Measurements from ENCODE around the gene SLC7A4.
A peak's percentile ranks its signal among the peaks of the same experiment; 100 is the strongest.

Gene SLC7A4

DNA sequence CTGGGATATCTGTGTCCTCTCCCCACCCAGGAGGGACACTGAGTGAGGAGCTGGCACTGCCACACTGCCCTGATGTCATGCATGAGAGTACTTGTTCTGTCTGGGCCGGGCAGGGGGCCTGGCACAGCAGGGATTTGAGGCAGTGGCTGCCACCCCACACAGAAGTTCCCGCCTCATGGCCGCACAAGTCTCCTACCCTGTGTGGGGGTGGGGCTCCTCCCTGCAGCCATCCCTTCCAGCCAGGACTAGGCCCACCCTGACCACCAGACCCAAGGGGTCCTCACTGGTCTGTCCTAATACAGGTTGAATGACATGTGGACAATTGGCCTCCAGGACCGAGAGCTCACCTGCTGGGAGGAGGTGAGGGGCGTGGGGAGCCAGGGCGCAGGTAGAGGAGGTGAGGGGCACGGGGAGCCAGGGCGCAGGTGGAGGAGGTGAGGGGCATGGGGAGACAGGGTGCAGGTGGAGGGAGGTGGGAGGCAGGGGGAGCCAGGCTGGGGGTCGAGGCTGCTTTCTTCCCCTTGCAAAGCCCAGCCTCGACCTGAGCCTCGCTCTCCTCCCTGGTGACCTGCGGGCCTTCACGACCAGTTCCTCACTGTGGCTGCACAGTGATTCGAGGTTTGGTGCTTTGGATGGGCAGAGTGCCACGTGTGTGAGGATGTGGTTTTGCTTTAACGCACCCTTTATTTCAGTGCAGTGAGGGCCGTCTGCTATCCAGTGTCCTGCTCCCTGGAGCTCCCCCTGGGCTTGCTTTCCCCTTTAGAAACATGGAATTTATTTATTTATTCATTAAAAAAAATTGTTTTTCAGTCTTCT, 42.8 kb downstream of the SLC7A4 start:
- H3K4me3 ChIP-seq (ENCODE audit: low read depth, low read length) = no peak overlapping the region

GRCh38 chr22:20988573-20989322, 43.6 kb downstream of the SLC7A4 start:
- H3K4me3 ChIP-seq (ENCODE audit: low read depth, low read length) = no peak overlapping the region

DNA sequence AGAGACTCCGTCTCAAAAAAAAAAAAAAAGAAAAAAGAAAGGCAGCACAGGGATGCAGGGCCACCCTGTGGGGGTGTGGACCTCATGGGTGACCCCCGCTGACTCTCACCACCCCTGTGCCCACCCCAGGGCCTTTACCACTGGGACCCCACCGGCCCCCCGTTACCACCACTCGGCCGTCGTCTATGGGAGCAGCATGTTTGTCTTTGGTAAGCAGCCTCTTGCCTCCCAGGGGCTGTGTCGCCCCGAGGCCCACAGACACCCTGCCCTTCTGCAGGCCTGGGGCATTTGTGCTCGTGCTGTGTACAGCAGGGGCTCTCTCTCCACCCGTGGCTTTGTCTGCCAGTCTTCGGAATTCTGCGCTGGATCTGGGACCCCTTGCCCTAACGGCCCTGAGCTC, 45.0 kb downstream of the SLC7A4 start:
- no peak overlapping the region for H3K4me3 ChIP-seq (ENCODE audit: low read depth, low read length)

GRCh38 chr22:20986365-20986764, 46.0 kb downstream of the SLC7A4 start:
- H3K4me3 ChIP-seq (ENCODE audit: low read depth, low read length) = no peak overlapping the region

DNA sequence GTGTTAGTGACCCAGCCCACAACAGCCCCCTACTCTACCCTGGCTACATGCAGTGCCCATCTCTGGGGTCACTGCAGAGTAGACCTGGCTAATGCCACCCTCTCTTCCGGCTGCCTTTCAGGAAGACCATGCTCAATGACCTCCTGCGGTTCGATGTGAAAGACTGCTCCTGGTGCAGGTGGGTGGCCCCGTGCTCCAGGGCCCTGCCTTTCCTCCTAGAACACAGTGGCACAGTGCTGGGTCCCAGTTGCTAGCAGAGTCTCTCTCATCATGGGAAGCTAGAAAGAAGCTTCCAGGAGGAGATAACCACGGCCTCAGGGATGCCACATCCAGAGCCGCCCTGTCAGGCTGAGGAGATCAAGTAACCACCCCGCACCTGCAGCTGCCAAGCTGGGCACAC, 46.6 kb downstream of the SLC7A4 start:
- H3K4me3 ChIP-seq (ENCODE audit: low read depth, low read length) = no peak overlapping the region

DNA sequence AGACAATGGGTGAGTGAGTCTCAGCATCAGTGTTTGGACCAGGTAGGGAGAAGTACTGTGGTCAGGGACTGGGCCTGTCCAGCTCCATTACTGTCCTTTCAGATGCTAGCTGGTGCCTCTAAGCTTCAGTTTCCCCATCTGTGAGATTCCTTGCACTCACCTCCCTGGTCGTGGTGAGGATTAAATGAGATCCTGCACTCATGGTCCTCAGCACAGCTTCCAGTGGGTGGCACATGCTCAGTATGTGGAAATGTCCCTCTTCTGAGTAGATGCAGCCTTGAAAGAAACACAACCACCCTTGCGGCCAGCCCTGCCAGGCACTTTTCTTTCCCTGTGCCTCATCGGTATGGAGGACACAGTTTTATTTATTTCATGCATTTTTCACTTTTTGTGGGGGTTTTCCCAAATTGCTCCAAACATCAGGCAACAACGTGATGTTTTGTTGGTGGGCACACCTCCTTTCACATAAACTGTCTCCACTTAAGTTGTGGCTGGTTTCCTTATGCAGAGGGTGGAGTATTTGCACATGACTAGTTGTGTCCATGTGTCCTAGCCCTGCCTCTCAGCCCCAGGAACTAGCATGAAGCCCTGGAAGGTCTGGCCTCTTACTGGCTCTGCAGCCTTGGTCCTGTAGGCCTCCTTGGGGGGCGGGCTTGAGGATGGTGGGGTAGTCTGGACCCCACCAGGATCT, 49.1 kb downstream of the SLC7A4 start:
- no peak overlapping the region for H3K4me3 ChIP-seq (ENCODE audit: low read depth, low read length)

- peak overlapping the region; percentile 85 for H3K4me3 ChIP-seq (ENCODE audit: low read depth, low read length)
These were observed 49.8 kb downstream of the SLC7A4 start for GRCh38 chr22:20982563-20982882.

DNA sequence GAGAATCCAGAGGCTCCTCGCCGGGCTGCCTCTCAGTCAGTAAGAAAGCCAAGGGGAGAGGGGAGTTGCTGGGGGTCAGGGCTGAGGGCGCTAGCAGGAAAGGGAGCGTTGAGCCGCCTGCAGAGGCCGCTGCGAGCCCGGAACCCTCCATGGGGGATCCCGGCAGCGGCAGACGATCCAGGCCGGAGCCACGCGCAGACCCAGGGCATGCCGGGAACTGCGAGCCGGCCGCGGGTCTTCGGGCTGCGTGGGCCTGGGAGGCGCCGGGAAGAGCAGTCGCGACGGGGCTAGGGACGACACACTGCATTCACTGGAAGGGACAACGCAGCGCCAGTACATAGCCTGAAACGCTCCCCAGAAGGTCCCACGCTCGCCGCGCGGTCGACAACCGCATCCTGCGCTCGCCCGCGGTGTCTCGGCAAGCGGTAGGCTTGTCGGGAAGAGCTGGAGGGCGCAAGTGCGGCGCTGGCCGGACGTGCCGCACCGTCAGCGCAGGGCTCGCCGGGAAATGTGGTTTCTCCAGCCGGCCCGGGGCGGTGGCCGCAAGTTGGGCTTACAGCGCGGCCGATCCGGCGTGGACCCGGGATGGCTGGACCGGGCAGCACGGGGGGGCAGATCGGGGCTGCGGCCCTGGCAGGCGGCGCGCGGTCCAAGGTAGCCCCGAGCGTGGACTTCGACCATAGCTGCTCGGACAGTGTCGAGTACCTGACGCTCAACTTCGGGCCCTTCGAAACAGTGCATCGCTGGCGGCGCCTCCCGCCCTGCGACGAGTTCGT, 50.4 kb downstream of the SLC7A4 start, which contains the start of gene LZTR1:
TSS of gene LZTR1 (plus strand) at position 511 of the 776 bp plus-strand sequence. CDS start at position 586, 75 bp downstream.
- H3K4me3 ChIP-seq (ENCODE audit: low read depth, low read length) = peak within 1 kb of the TSS; percentile 85

DNA sequence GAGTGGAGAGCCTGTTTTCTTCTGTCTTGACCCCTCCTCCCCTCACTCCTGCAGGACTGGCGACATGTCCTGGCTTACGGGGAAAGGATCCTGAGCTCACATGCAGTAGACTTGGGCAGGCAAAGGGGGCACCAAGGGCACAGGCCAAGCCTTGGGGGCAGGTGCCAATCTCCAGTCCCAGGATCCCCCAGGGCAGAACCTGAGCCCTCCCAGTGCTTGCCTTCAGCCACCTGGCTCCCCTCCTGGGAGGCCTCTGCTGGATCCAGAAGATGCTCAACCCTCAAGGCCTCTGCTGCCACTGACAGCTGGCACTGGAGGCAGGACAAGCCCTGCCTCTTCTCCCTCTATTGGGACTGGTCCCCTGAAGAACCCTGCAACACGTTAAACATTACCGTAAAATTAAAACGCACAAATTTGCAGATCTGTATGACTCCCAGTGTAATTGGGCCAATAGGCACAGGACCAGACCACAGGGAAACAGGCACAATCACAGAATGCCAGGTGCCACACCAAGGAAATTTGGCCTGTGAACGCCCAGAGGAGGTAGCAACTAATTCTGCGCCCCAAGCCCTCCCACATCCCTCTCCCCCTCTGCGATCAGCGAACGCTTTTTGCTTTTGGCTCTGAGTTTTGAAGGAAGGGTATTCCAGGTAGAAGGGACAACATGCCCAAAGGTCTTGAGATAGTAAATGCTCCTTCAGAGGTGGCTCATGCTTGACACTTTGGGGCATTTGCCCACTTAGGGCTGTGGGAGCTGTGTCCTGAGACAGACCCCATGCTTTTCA, 51.2 kb downstream of the SLC7A4 start:
- H3K4me3 ChIP-seq (ENCODE audit: low read depth, low read length) = peak overlapping the region; percentile 85

- no peak overlapping the region for H3K4me3 ChIP-seq (ENCODE audit: low read depth, low read length)
These were observed 51.8 kb downstream of the SLC7A4 start for GRCh38 chr22:20980523-20980922.

DNA sequence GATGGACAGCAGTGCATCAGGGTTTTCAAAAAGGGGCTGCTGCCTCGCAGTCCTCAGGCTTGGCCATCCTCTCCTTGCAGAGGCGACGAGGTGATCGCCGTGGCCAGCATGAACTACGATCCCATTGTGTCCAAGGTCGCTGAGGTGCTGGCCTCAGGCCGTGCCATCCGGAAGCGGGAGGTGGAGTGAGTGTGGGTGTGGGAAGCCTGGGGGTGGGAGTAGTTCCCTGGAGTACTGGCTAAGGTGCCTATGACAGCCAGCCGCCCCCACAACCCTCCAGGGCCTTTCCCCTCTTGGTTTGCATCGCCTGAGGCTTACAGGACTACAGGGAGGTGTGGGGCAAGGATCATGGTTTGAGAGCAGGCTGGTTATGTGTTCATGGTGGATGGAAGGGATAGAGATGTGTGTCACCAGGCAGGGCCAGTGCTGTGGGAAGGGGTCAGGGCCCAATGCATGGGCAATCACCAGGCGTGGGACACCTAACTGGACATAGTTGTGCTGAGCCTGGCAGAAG, 52.4 kb downstream of the SLC7A4 start:
- peak overlapping the region; percentile 6 for H3K4me3 ChIP-seq (ENCODE audit: low read depth, low read length)

DNA sequence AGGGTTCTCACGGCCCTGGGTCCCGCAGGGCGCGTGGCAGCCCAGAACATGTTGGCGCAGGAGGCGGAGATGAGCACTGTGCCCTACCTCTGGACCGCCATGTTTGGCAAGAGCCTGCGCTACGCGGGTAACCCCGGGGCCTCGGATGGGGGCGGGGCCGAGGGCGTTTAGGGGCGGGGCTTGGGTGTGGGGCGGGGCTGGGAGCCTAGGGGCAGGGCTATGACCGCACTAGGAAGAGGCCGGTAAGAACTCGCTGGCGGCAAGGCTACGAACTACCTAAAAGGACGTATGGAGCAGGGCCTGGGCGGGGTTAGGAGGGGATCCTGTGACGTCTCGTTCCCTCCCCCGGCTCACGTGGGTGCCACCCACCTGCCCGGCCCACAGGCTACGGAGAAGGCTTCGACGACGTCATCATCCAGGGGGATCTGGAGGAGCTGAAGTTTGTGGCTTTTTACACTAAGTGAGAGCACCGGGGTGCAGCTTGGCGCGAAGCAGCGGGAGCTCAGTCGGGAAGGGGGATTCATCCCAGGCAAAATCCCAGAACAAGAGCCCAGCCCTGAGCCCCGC, 53.0 kb downstream of the SLC7A4 start:
- H3K4me3 ChIP-seq (ENCODE audit: low read depth, low read length) = peak overlapping the region; percentile 6

All from iPS-11a (cell line).